GM19463 (cell line): ENCODE measurements around the gene OR12D1.
"Not testable (repeated sequence)": the region's sequence is repeated elsewhere in the genome, so short reads cannot be mapped to it uniquely, and the experiment has no call there.

Experiments
- ATAC-seq: cut with Tn5 transposase; IDR thresholded peaks from one replicate; pipeline ENCODE4 v1.9.1; 2021; ENCODE audit warnings: mild to moderate bottlenecking, moderate library complexity; ENCODE audit not compliant: unreplicated experiment

Gene OR12D1

GRCh38 chr6:29414588-29414987 lies at the start of gene OR12D1:
OR12D1 (plus strand) TSS chr6:29414928.
- ATAC-seq = no peak

GRCh38 chr6:29368765-29369164 lies 46.0 kb upstream of the OR12D1 start, which contains the start of gene OR5V1:
OR5V1 (minus strand) TSS chr6:29368865; CDS start chr6:29356195, 12,670 bp downstream.
- no peak for ATAC-seq

GRCh38 chr6:29375191-29375590 lies 39.5 kb upstream of the OR12D1 start, which contains the start of gene OR12D3:
OR12D3 (minus strand) TSS chr6:29375291; CDS start chr6:29375287, 4 bp downstream.
- ATAC-seq = no peak

- no peak for ATAC-seq
These were observed 38.7 kb upstream of the OR12D1 start for GRCh38 chr6:29376003-29376402.

GRCh38 chr6:29388533-29388932 lies 26.2 kb upstream of the OR12D1 start:
- ATAC-seq = no peak

GRCh38 chr6:29395331-29395730 lies 19.4 kb upstream of the OR12D1 start, which contains the start of gene OR12D2:
OR12D2 (plus strand) TSS chr6:29395631; CDS start chr6:29396700, 1,069 bp downstream.
- no peak for ATAC-seq

- no peak for ATAC-seq
These were observed 15.2 kb upstream of the OR12D1 start for GRCh38 chr6:29399525-29399924.

DNA sequence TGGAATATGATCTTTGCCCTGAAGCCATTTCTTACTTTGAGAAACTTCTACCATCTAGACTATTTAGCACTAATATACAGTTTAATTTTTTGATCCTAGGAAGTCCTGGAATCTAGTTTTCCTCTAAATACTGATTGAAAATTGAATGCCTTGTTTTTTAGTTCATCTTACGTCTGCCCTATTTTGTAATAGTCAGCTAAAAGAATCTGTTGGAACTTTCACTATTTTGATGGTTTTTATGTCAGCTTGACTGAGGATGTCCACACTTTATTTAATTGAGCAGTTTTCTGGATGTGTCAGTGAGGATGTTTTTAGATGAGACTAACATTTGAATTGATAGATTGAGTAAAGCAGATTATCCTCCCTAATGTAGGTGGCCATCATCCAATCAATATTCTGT lies 10.9 kb upstream of the OR12D1 start:
- no peak for ATAC-seq

DNA sequence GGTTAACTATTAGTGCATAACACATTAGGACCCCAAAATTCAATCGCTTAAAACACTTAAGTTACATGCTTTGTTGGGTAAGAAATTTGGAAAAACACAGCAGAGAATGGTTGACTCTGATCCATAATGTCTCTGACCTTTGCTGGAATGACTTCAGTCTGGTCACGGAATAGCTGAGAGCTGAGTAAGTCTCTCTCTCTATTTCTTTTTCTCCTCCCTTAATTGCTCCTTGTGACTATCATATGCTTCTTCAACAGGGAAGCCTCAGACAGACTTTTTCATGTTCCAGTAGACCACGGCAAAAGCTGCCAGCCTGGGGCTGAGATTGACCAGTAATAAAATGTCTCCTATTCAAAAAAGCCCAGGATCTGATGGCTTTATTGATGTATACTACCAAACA lies 4.8 kb downstream of the OR12D1 start:
- ATAC-seq = no peak

- no peak for ATAC-seq
These were observed 9.4 kb downstream of the OR12D1 start for GRCh38 chr6:29424168-29424567.

DNA sequence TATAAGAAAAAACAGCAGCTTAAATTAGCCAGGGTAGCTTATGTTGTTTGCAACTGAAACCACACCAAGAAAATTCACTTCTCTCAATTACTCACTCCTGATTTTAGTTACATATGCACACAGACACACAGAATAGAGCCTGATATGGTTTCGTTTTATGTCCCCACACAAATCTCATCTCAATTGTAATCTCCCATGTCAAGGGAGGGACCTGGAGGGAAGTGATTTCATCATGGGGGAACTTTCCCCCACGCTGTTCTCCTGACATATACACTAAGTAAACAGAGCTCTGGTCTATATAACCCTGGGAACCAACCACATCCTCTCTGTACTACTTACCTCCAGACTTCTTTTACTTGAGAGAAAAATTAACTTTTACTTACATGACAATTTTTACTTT lies 9.8 kb downstream of the OR12D1 start:
- no peak for ATAC-seq

GRCh38 chr6:29425075-29425474 lies 10.3 kb downstream of the OR12D1 start:
- no peak for ATAC-seq

DNA sequence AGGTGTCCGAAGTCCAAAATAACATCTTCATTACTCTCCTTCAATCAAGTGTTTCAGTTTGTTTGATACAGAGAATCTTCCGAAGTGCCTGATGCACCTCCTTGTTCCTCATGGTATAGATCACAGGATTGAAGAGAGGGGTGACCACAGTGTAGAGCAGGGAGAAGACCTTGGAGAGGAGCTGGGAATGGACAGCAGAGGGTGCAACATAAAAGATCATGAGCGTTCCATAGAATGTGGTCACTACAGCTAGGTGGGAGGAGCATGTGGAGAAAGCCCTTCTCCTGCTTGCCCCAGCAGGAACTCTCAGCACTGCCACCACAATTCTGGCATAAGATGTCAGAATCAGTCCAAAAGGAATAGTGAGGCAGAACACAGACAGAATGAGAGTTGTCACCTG lies 11.9 kb downstream of the OR12D1 start:
- no peak for ATAC-seq

GRCh38 chr6:29436730-29437129 lies 22.0 kb downstream of the OR12D1 start:
- ATAC-seq = not testable (repeated sequence)

DNA sequence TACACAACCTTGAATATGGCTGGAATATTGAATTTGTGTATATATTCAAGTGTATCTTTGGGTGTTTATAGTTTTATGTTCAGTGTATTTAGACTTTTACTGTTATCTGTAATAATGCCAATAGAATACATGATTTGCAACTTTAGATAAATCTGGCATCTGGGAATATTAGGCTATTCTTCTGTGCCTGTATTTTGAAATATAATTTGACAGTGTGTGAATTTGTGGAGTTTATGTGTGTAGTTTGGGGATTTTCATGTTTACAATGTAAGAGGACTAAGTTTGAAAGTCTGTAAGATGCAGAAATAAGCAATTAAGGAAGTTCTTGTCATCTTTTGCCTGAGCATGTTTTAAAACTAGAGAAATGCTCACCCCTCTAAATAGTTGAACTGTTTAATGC lies 24.3 kb downstream of the OR12D1 start, which contains the start of gene OR10C1:
Gene OR10C1, plus strand, starts transcription at position 301 of the 400 bp plus-strand sequence. CDS start 710 bp downstream, outside the sequence.
- ATAC-seq = no peak

GRCh38 chr6:29442719-29443118 lies 28.0 kb downstream of the OR12D1 start:
- no peak for ATAC-seq

- not testable (repeated sequence) for ATAC-seq
These were observed 29.3 kb downstream of the OR12D1 start for GRCh38 chr6:29444031-29444430.

DNA sequence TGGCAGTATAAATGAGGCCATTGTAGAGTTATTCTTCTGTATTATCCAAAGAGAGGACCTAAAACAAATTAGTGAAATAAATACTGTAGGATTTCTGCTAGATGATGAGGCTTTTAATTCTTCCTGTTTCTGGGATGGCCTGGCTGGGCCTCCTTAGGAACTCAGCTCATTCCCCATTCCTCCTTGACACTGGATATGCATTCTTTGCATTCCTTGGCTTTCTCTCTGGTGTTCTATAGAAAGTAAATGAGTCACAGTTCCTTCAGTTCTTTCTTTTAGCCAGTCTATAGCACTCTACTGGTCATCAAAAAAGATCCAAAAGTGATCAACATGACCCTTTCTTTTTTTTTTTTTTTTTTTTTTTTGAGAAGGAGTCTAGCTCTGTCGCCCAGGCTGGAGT lies 32.9 kb downstream of the OR12D1 start:
- no peak for ATAC-seq

GRCh38 chr6:29451471-29452193 lies 36.9 kb downstream of the OR12D1 start:
- ATAC-seq = no peak

- no peak for ATAC-seq
These were observed 42.2 kb downstream of the OR12D1 start, which contains the start of the genes OR11A1 and OR2H1 for GRCh38 chr6:29456971-29457370. OR11A1 (minus strand) TSS chr6:29457071; CDS start chr6:29427641, 29,430 bp downstream. OR2H1 (plus strand) TSS chr6:29457155; CDS start chr6:29461770, 4,615 bp downstream.

DNA sequence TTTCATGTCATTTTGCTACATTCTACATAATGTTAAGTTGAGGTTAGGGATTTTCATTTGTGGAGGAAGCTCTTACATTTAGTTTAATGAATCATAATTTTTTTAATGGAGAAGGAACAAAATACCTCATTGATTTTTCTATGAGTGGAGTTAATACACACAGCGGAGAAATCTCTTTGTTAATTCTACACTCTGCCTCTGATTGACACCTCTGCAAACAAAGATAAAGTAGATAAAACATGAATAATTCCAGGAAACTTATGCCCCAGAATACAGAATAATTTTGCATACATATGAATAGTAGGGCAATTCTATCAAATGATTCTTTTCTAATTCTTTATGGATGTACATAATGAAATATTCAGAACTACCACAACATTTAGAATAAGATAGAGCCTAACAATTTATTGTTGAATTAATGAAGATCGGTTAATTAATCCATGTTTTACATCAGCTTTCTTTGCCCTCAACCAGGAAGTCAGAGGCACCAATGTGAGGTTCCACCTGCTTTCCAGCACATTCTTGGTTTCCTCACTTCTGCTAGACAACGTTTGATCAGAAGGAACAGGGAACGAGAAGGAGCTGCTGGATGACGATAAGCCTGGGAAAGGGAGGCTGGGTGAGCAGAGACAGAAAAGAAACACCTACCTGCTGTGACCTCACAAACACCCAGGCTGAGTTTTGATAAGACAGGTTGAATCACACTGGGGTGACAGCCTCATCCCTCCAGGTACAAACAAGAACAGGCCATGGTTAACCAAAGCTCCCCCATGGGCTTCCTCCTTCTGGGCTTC lies 46.5 kb downstream of the OR12D1 start:
- no peak for ATAC-seq

GRCh38 chr6:29462022-29462421 lies 47.3 kb downstream of the OR12D1 start:
- ATAC-seq = no peak
